SK-N-SH (cell line): ENCODE data around the gene MYO15B. TPM values are rescaled to one million over a fixed set of nuclear protein-coding genes. Genes with fewer than 3 reads are reported as not detected.

Experiments
- CTCF ChIA-PET: fragments of 300-600, 350-600 bp; formaldehyde crosslinking; extraction: SDS; loops from one replicate; lab custom pipeline; 2021; lab: Yijun Ruan, JAX
- POLR2A ChIA-PET: fragments of 350-600 bp; sonication (Branson Sonifier 250); formaldehyde crosslinking; extraction: SDS; loops from one replicate; lab custom pipeline; 2020; ENCODE audit warnings: antibody characterized with exemption, inconsistent platforms; lab: Yijun Ruan, JAX
- DNase-seq: peaks from one replicate; pipeline ENCODE4 v3.0.0; 2012
- H2AFZ ChIP-seq: fragments of 200-600 bp; sonication (generic); 2 replicates; pipeline ENCODE4 v1.8.1; 2016; ENCODE audit warnings: antibody characterized with exemption, mild to moderate bottlenecking, low read depth
- H3F3A ChIP-seq: fragments of 200-600 bp; sonication (generic); replicated peaks from 2 replicates; pipeline ENCODE3; 2016; ENCODE audit warnings: antibody characterized with exemption, mild to moderate bottlenecking; ENCODE audit not compliant: insufficient read depth
- H3K27ac ChIP-seq, 2 experiments: fragments of 200-500 bp in 1 of 2; fragments of 200-600 bp in 1 of 2; sonication (Bioruptor generic) in 1 of 2; sonication (generic), shearing (Covaris generic) in 1 of 2; 2 replicates each; pipeline versions ENCODE4 v1.5.1 to v1.6.1; 2014 to 2016; ENCODE audit warnings: low read depth in 2 of 2, inconsistent platforms in 1 of 2, low read length in 1 of 2, mild to moderate bottlenecking in 1 of 2, mixed read lengths in 1 of 2
- H3K27me3 ChIP-seq: fragments of 200-600 bp; sonication (generic), shearing (Covaris generic); 2 replicates; pipeline ENCODE4 v1.6.1; 2016; ENCODE audit warnings: mixed run types; ENCODE audit not compliant: insufficient read depth
- H3K36me3 ChIP-seq, 2 experiments: fragments of 200-500 bp in 1 of 2; fragments of 200-600 bp in 1 of 2; sonication (Bioruptor generic) in 1 of 2; sonication (generic) in 1 of 2; replicated peaks in 1 of 2; 2 replicates each; pipeline versions ENCODE3 to v1.5.1; 2014 to 2016; ENCODE audit warnings: low read length in 1 of 2, mild to moderate bottlenecking in 1 of 2; ENCODE audit not compliant: insufficient read depth in 2 of 2, control insufficient read depth in 1 of 2
- H3K4me1 ChIP-seq, 2 experiments: fragments of 200-500 bp in 1 of 2; fragments of 200-600 bp in 1 of 2; sonication (Bioruptor generic) in 1 of 2; sonication (generic), shearing (Covaris generic) in 1 of 2; 2 replicates each; pipeline versions ENCODE4 v1.5.1 to v1.6.1; 2014 to 2016; ENCODE audit warnings: low read depth in 1 of 2, low read length in 1 of 2, mixed run types in 1 of 2; ENCODE audit not compliant: insufficient read depth in 2 of 2, control insufficient read depth in 1 of 2
- H3K4me2 ChIP-seq: fragments of 200-600 bp; sonication (generic), shearing (Covaris generic); 2 replicates; pipeline ENCODE4 v1.6.1; 2017; ENCODE audit warnings: mixed run types
- H3K4me3 ChIP-seq, 2 experiments: fragments of 200-500 bp in 1 of 2; fragments of 200-600 bp in 1 of 2; sonication (Bioruptor generic) in 1 of 2; sonication (generic), shearing (Covaris generic) in 1 of 2; 2 replicates each; pipeline versions ENCODE4 v1.5.1 to v1.8.1; 2014 to 2016; ENCODE audit warnings: low read depth in 2 of 2, inconsistent platforms in 1 of 2, low read length in 1 of 2, mild to moderate bottlenecking in 1 of 2, mixed read lengths in 1 of 2, moderate library complexity in 1 of 2
- H3K79me2 ChIP-seq: fragments of 200-600 bp; sonication (generic); 2 replicates; pipeline ENCODE4 v1.8.1; 2017; ENCODE audit warnings: mild to moderate bottlenecking; ENCODE audit not compliant: insufficient read depth
- H3K9ac ChIP-seq: fragments of 200-600 bp; sonication (generic); 2 replicates; pipeline ENCODE4 v1.6.1; 2017; ENCODE audit warnings: mixed run types
- H3K9me2 ChIP-seq: fragments of 200-600 bp; sonication (generic); 2 replicates; pipeline ENCODE4 v1.6.1; 2017; ENCODE audit warnings: mixed run types
- H3K9me3 ChIP-seq: fragments of 200-600 bp; sonication (generic); 2 replicates; pipeline ENCODE4 v1.6.1; 2017; ENCODE audit warnings: mixed run types, mild to moderate bottlenecking, moderate library complexity
- H4K20me1 ChIP-seq: fragments of 200-600 bp; sonication (generic); 2 replicates; pipeline ENCODE4 v1.6.1; 2017; ENCODE audit warnings: mild to moderate bottlenecking, mixed run types; ENCODE audit not compliant: insufficient read depth
- CTCF ChIP-seq: fragments of 200-600 bp; sonication (generic); IDR thresholded peaks from 2 replicates; pipeline ENCODE4 v1.6.1; 2017; ENCODE audit warnings: antibody characterized with exemption, mild to moderate bottlenecking, moderate library complexity
- NFIC ChIP-seq: IDR thresholded peaks from 2 replicates; pipeline ENCODE4 v1.4.0; 2012; ENCODE audit warnings: borderline replicate concordance
- POLR2AphosphoS5 ChIP-seq: IDR thresholded peaks from 2 replicates; pipeline ENCODE4 v1.6.1; 2012; ENCODE audit warnings: low read depth, low read length
- REST ChIP-seq: IDR thresholded peaks from 2 replicates; pipeline ENCODE4 v1.6.1; 2012; ENCODE audit warnings: mild to moderate bottlenecking, low read depth, low read length, moderate library complexity
- WGBS: methylation state at CpG from one replicate; pipeline ENCODE4 v1.1.6; 2017; ENCODE audit warnings: low lambda C conversion rate; 5-methylcytosine and 5-hydroxymethylcytosine counted together
- polyA plus RNA-seq, 3 experiments: library from polyadenylated mRNA; depleted of rRNA; stranded (reverse); fragments of >200 nt; gene quantifications; 2 replicates each; pipeline ENCODE4 v1.2.3, GENCODE V29; 2012

MYO15B gene
- polyA plus RNA-seq, 1 of the 3 experiments (the other 2 are of a cell fraction), result 10.3 TPM

DNA sequence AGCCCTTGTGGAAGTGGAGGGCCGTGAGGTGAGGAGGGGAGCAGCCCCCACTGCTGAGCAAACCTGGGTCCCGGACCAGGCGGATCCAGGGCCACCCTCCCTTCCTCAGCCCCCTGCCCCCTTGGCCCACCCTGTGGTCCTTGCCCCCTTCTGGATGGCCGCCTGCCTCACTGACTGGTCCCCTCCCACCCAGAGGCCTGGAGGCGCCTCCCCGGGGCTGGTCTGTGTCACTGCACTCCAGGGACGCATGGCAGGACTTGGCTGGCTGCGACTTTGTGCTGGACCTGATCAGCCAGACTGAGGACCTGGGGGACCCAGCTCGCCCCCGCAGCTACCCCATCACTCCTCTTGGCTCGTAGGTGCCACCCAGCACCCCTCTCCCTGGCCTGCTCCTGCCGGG lies 26.4 kb downstream of the MYO15B start:
- peak; percentile 78 for DNase-seq
- no peak overlapping the region for H3K4me3 ChIP-seq
- WGBS, result 71% methylated on average over 2 of the region's 12 CpGs
- POLR2A ChIA-PET, result no interaction called here
- no peaks in the 10 kb centered on the region for H3K9me3 ChIP-seq
- no peaks in the 10 kb centered on the region for H3K9me2 ChIP-seq
- CTCF ChIA-PET, result interaction anchor here (0.9 to 37.9 kb wide), 7 partner anchors 9 to 135 kb away, joined by 3 to 1189 read pairs (median 18); partner anchors contain the start of gene SMIM5
- H2AFZ ChIP-seq, result no peak overlapping the region
- no peaks in the 10 kb centered on the region for H4K20me1 ChIP-seq
- TF ChIP-seq NFIC (no peak), CTCF (peak; percentile 20; the same call in 1 of the 2 replicates)
- H3K4me2 ChIP-seq, result no peak overlapping the region
- no peaks in the 10 kb centered on the region for H3K36me3 ChIP-seq
- H3K4me1 ChIP-seq, result no peaks in the 10 kb centered on the region
- H3K27ac ChIP-seq, result no peak overlapping the region
- no peak overlapping the region for H3K9ac ChIP-seq
- H3F3A ChIP-seq, result no peaks in the 10 kb centered on the region
- no peaks in the 10 kb centered on the region for H3K79me2 ChIP-seq
- no peaks in the 10 kb centered on the region for H3K27me3 ChIP-seq

GRCh38 chr17:75614556-75615270 lies 27.1 kb downstream of the MYO15B start:
- CTCF ChIA-PET, result interaction anchor here (0.7 to 37.9 kb wide), 10 partner anchors 9 to 192 kb away, joined by 3 to 1189 read pairs (median 5); partner anchors contain the start of genes LLGL2 and SMIM5
- no peak overlapping the region for H3K4me3 ChIP-seq
- TF ChIP-seq REST (no peak), CTCF (no peak), POLR2AphosphoS5 (no peak)
- H3F3A ChIP-seq, result no peaks in the 10 kb centered on the region
- no peaks in the 10 kb centered on the region for H3K36me3 ChIP-seq
- WGBS, result 68% methylated on average over 8 of the region's 19 CpGs
- no peaks in the 10 kb centered on the region for H4K20me1 ChIP-seq
- no peaks in the 10 kb centered on the region for H3K9me2 ChIP-seq
- no peak for DNase-seq
- no peaks in the 10 kb centered on the region for H3K9me3 ChIP-seq
- POLR2A ChIA-PET, result no interaction called here
- H2AFZ ChIP-seq, result no peak overlapping the region
- no peak overlapping the region for H3K4me2 ChIP-seq
- H3K9ac ChIP-seq, result no peak overlapping the region
- no peak overlapping the region for H3K27ac ChIP-seq
- no peaks in the 10 kb centered on the region for H3K79me2 ChIP-seq
- H3K27me3 ChIP-seq, result no peaks in the 10 kb centered on the region
- no peaks in the 10 kb centered on the region; a peak in 1 of 4 replicates for H3K4me1 ChIP-seq
